GM12874 (cell line): ENCODE results near the gene HSPA9.

Experiments
- CTCF ChIP-seq: IDR thresholded peaks from 2 replicates; pipeline ENCODE4 v1.5.1; 2011; ENCODE audit warnings: low read depth, mild to moderate bottlenecking, control low read depth, low read length, moderate library complexity; ENCODE audit not compliant: insufficient read depth

The HSPA9 gene

GRCh38 chr5:138602371-138603000, 27.3 kb upstream of the HSPA9 start:
- no peak for TF ChIP-seq CTCF

DNA sequence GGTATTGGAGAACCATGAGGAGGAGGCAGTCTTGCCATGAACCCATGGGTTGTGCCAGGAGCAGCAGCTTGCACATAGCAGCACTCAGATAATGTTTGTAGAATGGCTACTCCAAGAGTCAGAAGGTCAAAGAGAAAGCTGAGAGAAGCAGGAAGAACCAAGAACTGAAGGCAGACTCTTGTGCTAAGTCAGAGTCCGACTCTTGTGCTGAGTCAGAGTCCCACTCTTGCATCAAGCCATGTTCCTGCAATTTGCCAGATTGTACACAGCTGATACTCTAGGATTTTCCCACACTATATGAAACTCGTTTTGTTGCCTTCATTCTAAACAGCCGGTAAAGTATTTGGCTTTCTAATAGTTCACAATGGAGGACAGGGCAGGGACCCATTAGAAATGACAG, 26.2 kb upstream of the HSPA9 start:
- TF ChIP-seq CTCF, result no peak

DNA sequence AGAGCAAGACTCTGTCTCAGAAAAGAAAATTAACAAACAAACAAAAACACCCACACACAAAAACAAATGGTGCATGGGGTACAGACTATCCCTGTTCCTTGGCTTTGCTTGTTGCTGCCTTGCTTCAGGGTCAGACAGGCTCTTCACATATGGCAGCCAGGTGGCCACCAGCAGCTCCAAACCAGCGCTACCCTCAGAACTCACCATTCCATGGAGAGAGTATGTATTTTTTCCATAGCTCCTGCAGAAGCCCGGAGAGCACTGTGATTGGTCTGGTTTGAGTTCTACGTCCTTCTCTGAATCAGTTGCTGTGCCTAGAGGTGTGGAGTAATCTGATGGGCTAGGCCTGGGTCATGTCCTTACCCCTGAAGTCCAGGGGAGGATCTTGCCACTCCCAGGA, 25.2 kb upstream of the HSPA9 start:
- no peak for TF ChIP-seq CTCF

DNA sequence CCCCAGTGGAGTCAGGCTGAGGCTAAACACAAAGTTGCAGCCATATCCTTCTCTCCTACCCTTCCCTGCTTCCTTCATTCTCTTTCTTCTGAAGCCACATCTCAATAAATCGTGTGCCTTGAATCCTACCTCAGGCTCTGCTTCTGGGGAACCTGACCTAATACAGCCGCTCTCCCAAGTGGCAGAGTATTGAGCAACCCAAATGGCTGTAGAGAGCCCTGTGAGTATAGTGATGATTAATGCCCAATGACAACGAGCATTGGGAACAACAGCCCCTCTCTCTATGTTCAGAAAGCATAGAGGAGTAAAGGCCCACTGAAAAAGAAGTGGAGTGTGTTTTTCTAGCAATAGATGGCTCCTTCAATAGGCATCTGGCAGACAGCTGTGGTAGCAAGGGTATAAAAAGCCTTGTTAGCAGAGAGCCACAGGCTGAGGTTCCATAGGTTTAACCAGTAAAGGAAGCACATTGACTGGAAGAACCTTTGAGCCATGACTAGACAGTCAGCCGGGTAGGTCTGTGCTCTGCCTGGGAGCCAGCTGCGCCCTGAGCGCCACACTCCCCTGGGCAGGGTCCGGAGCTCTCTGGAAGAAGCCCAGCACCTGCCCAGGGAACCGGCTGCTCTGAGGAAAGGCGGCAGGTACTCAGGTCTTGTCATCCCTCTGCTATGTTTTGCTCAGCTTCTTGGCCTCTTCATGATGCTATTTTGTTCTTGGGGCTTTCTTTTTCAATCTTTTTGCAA, 22.6 kb upstream of the HSPA9 start:
- TF ChIP-seq CTCF, result no peak

DNA sequence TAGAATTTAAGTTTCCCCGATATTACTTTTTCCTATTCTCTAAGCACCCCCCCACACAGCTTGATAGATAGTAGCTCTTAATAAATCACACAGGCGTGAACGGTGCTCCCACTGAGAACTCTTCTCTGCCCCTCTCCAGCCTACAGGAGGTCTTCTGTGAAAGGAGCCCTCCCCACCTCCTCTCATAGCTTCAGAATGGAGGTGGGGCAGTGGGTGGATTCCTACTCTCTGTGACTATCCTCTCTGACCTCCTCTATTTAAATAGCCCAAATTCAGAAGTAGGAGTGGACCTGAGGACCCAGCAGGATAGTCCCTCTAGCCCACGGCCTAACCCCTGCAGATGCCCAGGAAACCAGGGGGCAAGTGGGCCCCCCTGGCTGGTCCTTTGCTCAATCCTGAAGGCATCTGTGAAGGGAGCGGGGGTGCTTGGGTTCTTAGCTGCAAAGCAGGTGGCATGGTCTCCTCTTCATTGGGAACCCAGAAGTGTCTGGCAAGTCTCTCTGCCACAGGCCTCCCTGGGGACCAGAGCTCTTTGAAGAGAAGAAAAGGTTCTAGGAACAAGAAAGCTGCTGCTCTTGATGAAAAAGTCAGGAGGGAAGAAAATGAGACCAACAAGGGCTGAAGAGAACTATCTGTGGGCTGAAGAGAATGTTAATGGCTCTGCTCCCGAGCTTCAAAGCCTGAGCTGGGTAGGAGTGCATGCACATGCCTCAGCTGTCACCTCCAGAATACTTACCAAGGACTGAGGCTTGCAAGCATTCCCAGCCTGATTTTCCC, 21.1 kb upstream of the HSPA9 start:
- no peak for TF ChIP-seq CTCF

- no peak for TF ChIP-seq CTCF
Observed at GRCh38 chr5:138595180-138595795, 20.1 kb upstream of the HSPA9 start.

DNA sequence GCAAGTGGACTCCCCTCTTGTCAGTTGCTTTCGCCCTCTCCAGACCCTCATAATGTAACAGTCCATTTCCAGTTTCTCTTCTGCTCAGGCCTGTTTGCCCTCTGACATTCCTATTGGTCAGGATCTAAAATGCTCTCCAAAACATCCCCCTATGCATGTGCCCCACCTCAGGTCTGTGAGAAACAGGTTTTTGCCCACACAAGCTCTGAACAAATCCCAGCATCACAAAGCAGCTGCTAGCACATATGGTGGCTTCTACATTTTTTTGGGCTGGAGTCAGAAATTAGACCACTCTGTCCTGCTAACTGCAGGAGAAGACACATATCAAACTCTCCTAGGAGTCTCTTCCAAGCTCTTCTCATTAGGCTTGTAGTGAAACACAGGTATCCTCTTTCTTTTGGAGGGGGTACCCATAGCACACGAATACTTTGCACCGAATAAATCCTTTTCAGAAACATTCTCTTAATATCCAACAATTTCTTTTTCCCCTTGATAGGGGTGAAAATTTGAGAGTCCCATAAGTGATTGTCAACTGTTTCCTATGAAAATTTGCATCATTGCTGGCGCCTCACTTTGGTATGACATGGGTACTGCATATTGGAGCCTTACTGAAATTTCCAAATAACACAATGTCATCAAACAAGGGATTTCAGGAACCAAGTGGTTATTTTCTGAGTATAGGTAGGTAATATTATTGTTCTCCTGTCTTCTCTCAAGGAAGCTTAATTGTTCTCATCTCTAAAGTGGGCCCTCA, 19.3 kb upstream of the HSPA9 start:
- peak; percentile 44; the same call in 1 of the 2 replicates for TF ChIP-seq CTCF
